HepG2 (cell line): ENCODE results near the gene CREG2. TPM values are rescaled to one million over a fixed set of nuclear protein-coding genes. Genes with fewer than 3 reads are reported as not detected.

Experiments used
- ADNP ChIP-seq: sonication (generic); formaldehyde crosslinking; IDR thresholded peaks from 2 replicates; pipeline ENCODE4 v1.4.0; 2020; ENCODE audit warnings: missing genetic modification reagents
- FOXA1 ChIP-seq, 2 experiments: fragments of 450-650 bp in 1 of 2; sonication (generic) in 1 of 2; formaldehyde crosslinking in 1 of 2; IDR thresholded peaks; 2 replicates each; pipeline versions ENCODE4 v1.4.0 to v1.6.1; 2016 to 2020; ENCODE audit warnings: missing genetic modification reagents in 1 of 2
- HMGA1 ChIP-seq: sonication (generic); formaldehyde crosslinking; conservative IDR thresholded peaks from 2 replicates; pipeline ENCODE4 v1.4.0; 2020; ENCODE audit warnings: missing genetic modification reagents
- KAT7 ChIP-seq: IDR thresholded peaks from 2 replicates; pipeline ENCODE4 v1.6.1; 2018; ENCODE audit warnings: borderline replicate concordance, missing compliant biosample characterization
- KDM5B ChIP-seq: sonication (generic); formaldehyde crosslinking; IDR thresholded peaks from 2 replicates; pipeline ENCODE4 v1.4.0; 2020; ENCODE audit warnings: missing genetic modification reagents, mild to moderate bottlenecking, borderline replicate concordance
- LRRFIP1 ChIP-seq: sonication (generic); formaldehyde crosslinking; conservative IDR thresholded peaks from 2 replicates; pipeline ENCODE4 v1.4.0; 2020; ENCODE audit warnings: missing genetic modification reagents
- MATR3 ChIP-seq: sonication (generic); formaldehyde crosslinking; IDR thresholded peaks from 2 replicates; pipeline ENCODE4 v1.4.0; 2020; ENCODE audit warnings: missing genetic modification reagents
- MIXL1 ChIP-seq: IDR thresholded peaks from 2 replicates; pipeline ENCODE4 v1.6.1; 2016
- MXD4 ChIP-seq: IDR thresholded peaks from 2 replicates; pipeline ENCODE4 v1.6.1; 2016; ENCODE audit warnings: mild to moderate bottlenecking, missing biosample characterization, missing genetic modification reagents
- NBN ChIP-seq: fragments of 450-650 bp; conservative IDR thresholded peaks from 2 replicates; pipeline ENCODE4 v1.6.1; 2017
- NRL ChIP-seq: sonication (generic); formaldehyde crosslinking; IDR thresholded peaks from 2 replicates; pipeline ENCODE4 v1.5.0; 2020; ENCODE audit warnings: missing genetic modification reagents, mild to moderate bottlenecking, moderate library complexity, borderline replicate concordance
- PAX8 ChIP-seq: sonication (generic); formaldehyde crosslinking; IDR thresholded peaks from 2 replicates; pipeline ENCODE4 v1.8.0; 2022; ENCODE audit warnings: mild to moderate bottlenecking, missing genetic modification reagents, borderline replicate concordance
- SPEN ChIP-seq: sonication (generic); formaldehyde crosslinking; IDR thresholded peaks from 2 replicates; pipeline ENCODE4 v1.5.1; 2020; ENCODE audit warnings: low read depth, mild to moderate bottlenecking, missing genetic modification reagents
- TAF15 ChIP-seq: fragments of 200-400 bp; formaldehyde crosslinking; IDR thresholded peaks from one replicate; pipeline ENCODE4 v1.6.1; 2018; ENCODE audit warnings: mild to moderate bottlenecking, low read depth, low read length; ENCODE audit not compliant: poor library complexity, severe bottlenecking
- TOE1 ChIP-seq: sonication (generic); formaldehyde crosslinking; IDR thresholded peaks from 2 replicates; pipeline ENCODE4 v1.4.0; 2020; ENCODE audit warnings: mild to moderate bottlenecking, missing genetic modification reagents
- TRIM24 ChIP-seq: sonication (generic); formaldehyde crosslinking; IDR thresholded peaks from 2 replicates; pipeline ENCODE4 v1.8.0; 2022; ENCODE audit warnings: mild to moderate bottlenecking, missing genetic modification reagents
- ZNF432 ChIP-seq: sonication (generic); formaldehyde crosslinking; IDR thresholded peaks from 2 replicates; pipeline ENCODE4 v1.5.0; 2020; ENCODE audit warnings: missing genetic modification reagents, mild to moderate bottlenecking, borderline replicate concordance
- ZNF484 ChIP-seq: sonication (generic); formaldehyde crosslinking; IDR thresholded peaks from 2 replicates; pipeline ENCODE4 v1.5.1; 2020; ENCODE audit warnings: mild to moderate bottlenecking, low read depth, missing genetic modification reagents, borderline replicate concordance
- ZNF749 ChIP-seq: sonication (generic); formaldehyde crosslinking; IDR thresholded peaks from 2 replicates; pipeline ENCODE4 v1.8.0; 2022; ENCODE audit warnings: mild to moderate bottlenecking, missing genetic modification reagents, moderate library complexity, borderline replicate concordance
- ZSCAN29 ChIP-seq: sonication (generic); formaldehyde crosslinking; conservative IDR thresholded peaks from 2 replicates; pipeline ENCODE4 v1.4.0; 2020; ENCODE audit warnings: mild to moderate bottlenecking, missing genetic modification reagents
- polyA plus RNA-seq, 8 experiments: library from polyadenylated mRNA; depleted of rRNA in 3 of 8; stranded (reverse) in 7 of 8; unstranded in 1 of 8; fragments of >200 nt; fragmentation: Illumina TruSeq in 4 of 8; extraction: Trizol in 4 of 8; gene quantifications; 2 replicates each; pipeline versions ENCODE4 v1.2.1 to v1.2.3, GENCODE V29; 2011 to 2016; ENCODE audit warnings: low read depth in 4 of 8, missing spikeins in 1 of 8, mixed read lengths in 1 of 8; ENCODE audit not compliant: insufficient read depth in 1 of 8
- total RNA-seq, 5 experiments: library from RNA; depleted of rRNA; stranded (reverse); fragments of >200 nt; fragmentation: Illumina TruSeq; extraction: Trizol; gene quantifications; 2 replicates each; pipeline ENCODE4 v1.2.3, GENCODE V29; 2016; ENCODE audit warnings: low read depth in 1 of 5
- TF ChIP-seq, protein P1 (sequence below): sonication (generic); formaldehyde crosslinking; IDR thresholded peaks from 2 replicates; pipeline ENCODE4 v1.4.0; 2020; ENCODE audit warnings: missing genetic modification reagents
- TF ChIP-seq, protein P2 (sequence below): IDR thresholded peaks from 2 replicates; pipeline ENCODE4 v1.4.0; 2020; ENCODE audit warnings: mild to moderate bottlenecking, missing genetic modification reagents

CREG2 gene
- total and polyA plus RNA-seq, 2 of the 13 experiments (the other 11 are each of a cell fraction or from before 2014, with no cell fraction given), result 0.18 to 0.26 TPM

DNA sequence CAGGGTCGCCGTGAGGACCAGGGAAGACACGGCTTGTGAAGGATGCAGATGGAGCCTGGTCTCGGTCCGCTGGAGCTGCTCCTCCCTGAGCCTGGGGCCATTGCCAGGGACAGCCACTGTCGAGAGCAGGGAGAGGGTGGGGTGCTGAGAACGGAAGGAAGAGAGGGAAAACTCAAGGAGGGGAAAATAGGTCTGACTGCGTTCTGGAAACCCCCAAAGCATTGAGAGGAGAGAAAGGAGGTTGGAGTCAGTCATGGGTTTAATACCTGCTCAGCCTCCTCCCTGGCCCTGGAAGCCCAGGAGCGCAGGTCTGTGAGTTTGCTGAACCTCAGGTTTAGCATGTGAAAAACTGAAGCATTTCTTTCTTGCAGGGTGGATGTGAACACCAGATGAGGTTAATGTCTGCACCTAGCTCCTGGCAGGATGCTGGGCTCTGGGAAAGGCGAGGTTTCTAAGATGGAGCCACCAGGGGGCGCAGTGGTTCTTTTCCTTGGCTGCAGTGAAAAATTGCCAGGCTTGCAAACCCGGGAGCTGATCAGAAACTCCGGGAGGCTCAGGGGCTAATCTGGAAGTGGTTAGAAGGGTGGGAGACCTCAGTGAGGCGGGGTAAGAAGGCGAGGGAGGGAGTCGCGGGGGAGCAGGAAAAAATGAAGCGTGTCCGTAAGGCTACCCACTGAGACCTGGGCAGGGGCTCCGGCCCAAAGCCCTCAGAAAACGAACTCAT lies 45.2 kb downstream of the CREG2 start (continued):
- TF ChIP-seq HMGA1, result no peak
- peak; percentile 46; the same call in 1 of the 2 replicates for TF ChIP-seq KAT7 (CRISPR knock-in tag)
- no peak for TF ChIP-seq FOXA1 (IDR thresholded peaks at IDR 0.05)
- TF ChIP-seq FOXA1 (CRISPR knock-in tag; IDR thresholded peaks at IDR 0.05), result no peak
- no peak for TF ChIP-seq SPEN (CRISPR knock-in tag)
- TF ChIP-seq, protein P1, sequence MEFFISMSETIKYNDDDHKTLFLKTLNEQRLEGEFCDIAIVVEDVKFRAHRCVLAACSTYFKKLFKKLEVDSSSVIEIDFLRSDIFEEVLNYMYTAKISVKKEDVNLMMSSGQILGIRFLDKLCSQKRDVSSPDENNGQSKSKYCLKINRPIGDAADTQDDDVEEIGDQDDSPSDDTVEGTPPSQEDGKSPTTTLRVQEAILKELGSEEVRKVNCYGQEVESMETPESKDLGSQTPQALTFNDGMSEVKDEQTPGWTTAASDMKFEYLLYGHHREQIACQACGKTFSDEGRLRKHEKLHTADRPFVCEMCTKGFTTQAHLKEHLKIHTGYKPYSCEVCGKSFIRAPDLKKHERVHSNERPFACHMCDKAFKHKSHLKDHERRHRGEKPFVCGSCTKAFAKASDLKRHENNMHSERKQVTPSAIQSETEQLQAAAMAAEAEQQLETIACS (CRISPR knock-in tag), result no peak
- TF ChIP-seq ADNP (CRISPR knock-in tag), result no peak
- no peak for TF ChIP-seq TAF15
- TF ChIP-seq TRIM24 (CRISPR knock-in tag), result no peak
- TF ChIP-seq, protein P2, sequence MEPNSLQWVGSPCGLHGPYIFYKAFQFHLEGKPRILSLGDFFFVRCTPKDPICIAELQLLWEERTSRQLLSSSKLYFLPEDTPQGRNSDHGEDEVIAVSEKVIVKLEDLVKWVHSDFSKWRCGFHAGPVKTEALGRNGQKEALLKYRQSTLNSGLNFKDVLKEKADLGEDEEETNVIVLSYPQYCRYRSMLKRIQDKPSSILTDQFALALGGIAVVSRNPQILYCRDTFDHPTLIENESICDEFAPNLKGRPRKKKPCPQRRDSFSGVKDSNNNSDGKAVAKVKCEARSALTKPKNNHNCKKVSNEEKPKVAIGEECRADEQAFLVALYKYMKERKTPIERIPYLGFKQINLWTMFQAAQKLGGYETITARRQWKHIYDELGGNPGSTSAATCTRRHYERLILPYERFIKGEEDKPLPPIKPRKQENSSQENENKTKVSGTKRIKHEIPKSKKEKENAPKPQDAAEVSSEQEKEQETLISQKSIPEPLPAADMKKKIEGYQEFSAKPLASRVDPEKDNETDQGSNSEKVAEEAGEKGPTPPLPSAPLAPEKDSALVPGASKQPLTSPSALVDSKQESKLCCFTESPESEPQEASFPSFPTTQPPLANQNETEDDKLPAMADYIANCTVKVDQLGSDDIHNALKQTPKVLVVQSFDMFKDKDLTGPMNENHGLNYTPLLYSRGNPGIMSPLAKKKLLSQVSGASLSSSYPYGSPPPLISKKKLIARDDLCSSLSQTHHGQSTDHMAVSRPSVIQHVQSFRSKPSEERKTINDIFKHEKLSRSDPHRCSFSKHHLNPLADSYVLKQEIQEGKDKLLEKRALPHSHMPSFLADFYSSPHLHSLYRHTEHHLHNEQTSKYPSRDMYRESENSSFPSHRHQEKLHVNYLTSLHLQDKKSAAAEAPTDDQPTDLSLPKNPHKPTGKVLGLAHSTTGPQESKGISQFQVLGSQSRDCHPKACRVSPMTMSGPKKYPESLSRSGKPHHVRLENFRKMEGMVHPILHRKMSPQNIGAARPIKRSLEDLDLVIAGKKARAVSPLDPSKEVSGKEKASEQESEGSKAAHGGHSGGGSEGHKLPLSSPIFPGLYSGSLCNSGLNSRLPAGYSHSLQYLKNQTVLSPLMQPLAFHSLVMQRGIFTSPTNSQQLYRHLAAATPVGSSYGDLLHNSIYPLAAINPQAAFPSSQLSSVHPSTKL (CRISPR knock-in tag), result peak; percentile 50; the same call in 1 of the 2 replicates
- no peak for TF ChIP-seq MXD4 (CRISPR knock-in tag)
- peak; percentile 76; the same call in 1 of the 2 replicates for TF ChIP-seq KDM5B (CRISPR knock-in tag)
- no peak for TF ChIP-seq LRRFIP1 (CRISPR knock-in tag)
- TF ChIP-seq MATR3 (CRISPR knock-in tag), result no peak
- TF ChIP-seq NBN, result no peak
- 0 out of 2 replicates have a peak, but pooled peaks have one; percentile 35 for TF ChIP-seq ZSCAN29 (CRISPR knock-in tag)
- no peak for TF ChIP-seq ZNF749 (CRISPR knock-in tag)
- TF ChIP-seq ZNF484 (CRISPR knock-in tag), result no peak
- 0 out of 2 replicates have a peak, but pooled peaks have one; percentile 18 for TF ChIP-seq MIXL1 (CRISPR knock-in tag)
- no peak for TF ChIP-seq TOE1 (CRISPR knock-in tag)
- TF ChIP-seq PAX8 (CRISPR knock-in tag), result 0 out of 2 replicates have a peak, but pooled peaks have one; percentile 63
- TF ChIP-seq ZNF432 (CRISPR knock-in tag), result no peak
- TF ChIP-seq NRL (CRISPR knock-in tag), result no peak
